ENCODE results near the gene BTC. TPM values are rescaled to one million over a fixed set of nuclear protein-coding genes. Genes with fewer than 3 reads are reported as not detected.

BTC gene
- polyA plus RNA-seq, 1 of the 3 experiments (the other 2 are of a cell fraction) = not detected

- no peak overlapping the region for H3K9ac ChIP-seq
- H2AFZ ChIP-seq (ENCODE audit: low read depth) = no peak overlapping the region
- CTCF ChIA-PET = no interaction called here
- TF ChIP-seq CHD2 (IDR thresholded peaks at IDR 0.05; ENCODE audit: low read length, partially characterized antibody) (no peak), SMC3 (IDR thresholded peaks at IDR 0.05; ENCODE audit: low read depth, low read length) (no peak), MEF2A (IDR thresholded peaks at IDR 0.05; ENCODE audit: borderline replicate concordance, low read depth) (no peak), USF1 (IDR thresholded peaks at IDR 0.05; ENCODE audit: borderline replicate concordance, low read depth) (no peak), USF2 (IDR thresholded peaks at IDR 0.05; ENCODE audit: borderline replicate concordance, low read depth, low read length) (no peak), RFX5 (IDR thresholded peaks at IDR 0.05; ENCODE audit: low read length) (no peak), RXRA (IDR thresholded peaks at IDR 0.05; ENCODE audit: borderline replicate concordance, low read depth) (no peak), FOXJ3 (CRISPR knock-in tag; IDR thresholded peaks at IDR 0.05) (no peak), FOSL2 (IDR thresholded peaks at IDR 0.05; ENCODE audit: borderline replicate concordance, low read depth) (no peak), TEAD4 (IDR thresholded peaks at IDR 0.05; ENCODE audit: borderline replicate concordance, insufficient read depth) (no peak), MXI1 (IDR thresholded peaks at IDR 0.05; ENCODE audit: low read depth, low read length) (no peak), TCF12 (IDR thresholded peaks at IDR 0.05) (no peak)
- H3K27me3 ChIP-seq (ENCODE audit: insufficient read depth) = no peaks in the 10 kb centered on the region; the same call in 1 of the 2 replicates
- H3K4me2 ChIP-seq = no peak overlapping the region
- H3K9me3 ChIP-seq = no peaks in the 10 kb centered on the region
- POLR2A ChIA-PET = no interaction called here
- H4K20me1 ChIP-seq (ENCODE audit: insufficient read depth) = no peaks in the 10 kb centered on the region
- H3K36me3 ChIP-seq (replicated peaks in 1 of 2; ENCODE audit: control insufficient read depth in 1 of 2, insufficient read depth in 2 of 2, low read length in 1 of 2) = no peaks in the 10 kb centered on the region
- H3F3A ChIP-seq (replicated peaks; ENCODE audit: insufficient read depth) = no peaks in the 10 kb centered on the region
- H3K9me2 ChIP-seq = no peaks in the 10 kb centered on the region
- no peak overlapping the region for H3K27ac ChIP-seq (ENCODE audit: low read depth in 2 of 2, low read length in 1 of 2)
- no peak for DNase-seq
- no peak overlapping the region for H3K4me3 ChIP-seq (ENCODE audit: low read depth in 2 of 2, low read length in 1 of 2)
- H3K4me1 ChIP-seq (ENCODE audit: control insufficient read depth in 1 of 2, insufficient read depth in 2 of 2, low read depth in 1 of 2, low read length in 1 of 2) = no peaks in the 10 kb centered on the region
- no peaks in the 10 kb centered on the region for H3K79me2 ChIP-seq (ENCODE audit: insufficient read depth)
- WGBS (ENCODE audit: low lambda C conversion rate) = 22% methylated on average over 2 of the region's 3 CpGs
Measured at GRCh38 chr4:74772783-74773182, 21.5 kb downstream of the BTC start.

- no peak for DNase-seq
- no peaks in the 10 kb centered on the region for H3K9me3 ChIP-seq
- H3K27ac ChIP-seq (ENCODE audit: low read depth in 2 of 2, low read length in 1 of 2) = no peak overlapping the region
- no peaks in the 10 kb centered on the region for H3K4me1 ChIP-seq (ENCODE audit: control insufficient read depth in 1 of 2, insufficient read depth in 2 of 2, low read depth in 1 of 2, low read length in 1 of 2)
- H3K4me3 ChIP-seq (ENCODE audit: low read depth in 2 of 2, low read length in 1 of 2) = no peak overlapping the region
- H3K9ac ChIP-seq = no peak overlapping the region
- no peaks in the 10 kb centered on the region for H3K9me2 ChIP-seq
- no peak overlapping the region for H2AFZ ChIP-seq (ENCODE audit: low read depth)
- H4K20me1 ChIP-seq (ENCODE audit: insufficient read depth) = no peaks in the 10 kb centered on the region
- no peak overlapping the region for H3K4me2 ChIP-seq
- POLR2A ChIA-PET = no interaction called here
- no peaks in the 10 kb centered on the region for H3F3A ChIP-seq (replicated peaks; ENCODE audit: insufficient read depth)
- H3K27me3 ChIP-seq (ENCODE audit: insufficient read depth) = no peaks in the 10 kb centered on the region; the same call in 1 of the 2 replicates
- TF ChIP-seq YY1 (IDR thresholded peaks at IDR 0.05; ENCODE audit: low read depth) (no peak), TAF1 (IDR thresholded peaks at IDR 0.05; ENCODE audit: borderline replicate concordance, low read depth, low read length) (no peak), NFIC (IDR thresholded peaks at IDR 0.05; ENCODE audit: borderline replicate concordance) (no peak), RAD21 (IDR thresholded peaks at IDR 0.05; ENCODE audit: low read length) (no peak)
- no peaks in the 10 kb centered on the region for H3K79me2 ChIP-seq (ENCODE audit: insufficient read depth)
- H3K36me3 ChIP-seq (replicated peaks in 1 of 2; ENCODE audit: control insufficient read depth in 1 of 2, insufficient read depth in 2 of 2, low read length in 1 of 2) = no peaks in the 10 kb centered on the region
- WGBS (ENCODE audit: low lambda C conversion rate) = 6% methylated on average over 2 of the region's 2 CpGs
- CTCF ChIA-PET = no interaction called here
Measured at GRCh38 chr4:74772106-74772505, 22.2 kb downstream of the BTC start.

Data from SK-N-SH (cell line).